BJ (cell line): ENCODE results near the gene PTPRZ1. TPM values are rescaled to one million over a fixed set of nuclear protein-coding genes. Genes with fewer than 3 reads are reported as not detected.

Experiments used
- CTCF ChIA-PET: fragments of 350-600 bp; formaldehyde crosslinking; extraction: SDS; loops from one replicate; lab custom pipeline; 2021; ENCODE audit warnings: antibody characterized with exemption, inconsistent platforms; lab: Yijun Ruan, JAX
- POLR2A ChIA-PET: fragments of 300-600 bp; sonication (Branson Sonifier 250); formaldehyde crosslinking; extraction: SDS; loops from one replicate; lab custom pipeline; 2021; ENCODE audit warnings: antibody characterized with exemption; lab: Charles Lee
- DNase-seq: peaks from one replicate; pipeline ENCODE4 v3.0.0-alpha.2; 2011; ENCODE audit warnings: low read depth
- H3K27me3 ChIP-seq: 2 replicates; pipeline ENCODE4 v1.6.0; 2011; ENCODE audit warnings: low read length; ENCODE audit not compliant: control insufficient read depth, insufficient read depth
- H3K36me3 ChIP-seq: 2 replicates; pipeline ENCODE4 v1.5.1; 2011; ENCODE audit warnings: low read length; ENCODE audit not compliant: control insufficient read depth, insufficient read depth
- H3K4me3 ChIP-seq: 2 replicates; pipeline ENCODE4 v1.5.1; 2011; ENCODE audit warnings: low read depth, mild to moderate bottlenecking, control low read depth, low read length
- polyA plus RNA-seq: library from polyadenylated mRNA; depleted of rRNA; stranded (reverse); fragments of >200 nt; gene quantifications from 2 replicates; pipeline ENCODE4 v1.2.3, GENCODE V29; 2011
- TF ChIP-seq, protein P1 (sequence below): IDR thresholded peaks from 2 replicates; pipeline ENCODE4 v1.5.1; 2011; ENCODE audit warnings: low read depth, mild to moderate bottlenecking, control low read depth, inconsistent platforms, low read length, moderate library complexity; ENCODE audit not compliant: insufficient read depth

Gene PTPRZ1
- polyA plus RNA-seq, 1 experiment, result not detected

DNA sequence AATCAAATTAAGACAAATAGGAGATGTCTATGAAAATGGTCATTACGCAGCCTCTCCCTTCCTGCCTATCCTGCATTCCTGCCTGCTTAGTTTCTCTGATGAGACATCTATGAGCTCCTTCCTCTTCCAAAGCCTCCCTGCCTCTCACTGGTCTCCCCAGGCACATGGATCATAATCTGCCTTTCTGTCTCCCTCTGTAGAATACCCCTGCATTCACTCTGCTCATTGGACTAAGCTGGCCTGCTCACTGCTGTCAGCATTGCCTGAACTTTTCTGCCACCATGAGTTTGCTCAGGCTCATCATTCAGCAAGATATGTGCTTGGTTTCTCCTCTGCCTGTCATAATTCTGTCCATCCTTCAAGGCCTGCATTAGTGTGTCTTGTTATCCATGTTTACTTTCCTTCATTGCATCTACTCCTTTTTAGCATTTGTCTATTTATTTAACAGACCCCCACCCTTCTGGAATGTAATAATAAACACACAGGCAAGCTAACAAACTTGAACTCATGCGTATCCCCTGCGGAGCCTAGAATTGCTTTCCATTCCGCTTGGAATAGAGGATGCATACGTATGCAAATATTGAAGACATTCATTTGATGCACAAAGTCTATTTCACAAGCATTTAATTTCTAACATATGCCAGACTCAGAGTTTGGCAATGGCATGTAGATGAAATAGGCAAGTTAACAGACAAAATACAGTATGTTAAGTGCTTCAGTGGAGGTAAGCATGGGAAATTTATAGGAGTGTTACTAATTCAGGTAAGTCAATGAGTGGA is 88.3 kb downstream of the PTPRZ1 start:
- peak; percentile 40 for DNase-seq
- Histone ChIP-seq H3K27me3 (no peaks in the 10 kb centered on the region), H3K4me3 (no peak overlapping the region), H3K36me3 (no peaks in the 10 kb centered on the region)
- TF ChIP-seq, protein P1, sequence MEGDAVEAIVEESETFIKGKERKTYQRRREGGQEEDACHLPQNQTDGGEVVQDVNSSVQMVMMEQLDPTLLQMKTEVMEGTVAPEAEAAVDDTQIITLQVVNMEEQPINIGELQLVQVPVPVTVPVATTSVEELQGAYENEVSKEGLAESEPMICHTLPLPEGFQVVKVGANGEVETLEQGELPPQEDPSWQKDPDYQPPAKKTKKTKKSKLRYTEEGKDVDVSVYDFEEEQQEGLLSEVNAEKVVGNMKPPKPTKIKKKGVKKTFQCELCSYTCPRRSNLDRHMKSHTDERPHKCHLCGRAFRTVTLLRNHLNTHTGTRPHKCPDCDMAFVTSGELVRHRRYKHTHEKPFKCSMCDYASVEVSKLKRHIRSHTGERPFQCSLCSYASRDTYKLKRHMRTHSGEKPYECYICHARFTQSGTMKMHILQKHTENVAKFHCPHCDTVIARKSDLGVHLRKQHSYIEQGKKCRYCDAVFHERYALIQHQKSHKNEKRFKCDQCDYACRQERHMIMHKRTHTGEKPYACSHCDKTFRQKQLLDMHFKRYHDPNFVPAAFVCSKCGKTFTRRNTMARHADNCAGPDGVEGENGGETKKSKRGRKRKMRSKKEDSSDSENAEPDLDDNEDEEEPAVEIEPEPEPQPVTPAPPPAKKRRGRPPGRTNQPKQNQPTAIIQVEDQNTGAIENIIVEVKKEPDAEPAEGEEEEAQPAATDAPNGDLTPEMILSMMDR, result no peak
- ChIA-PET CTCF (interaction anchor here (0.5 to 1.4 kb wide), 2 partner anchors 33 to 848 kb away, joined by 3 to 6 read pairs; no protein-coding TSS in a partner anchor), POLR2A (no interaction called here)

DNA sequence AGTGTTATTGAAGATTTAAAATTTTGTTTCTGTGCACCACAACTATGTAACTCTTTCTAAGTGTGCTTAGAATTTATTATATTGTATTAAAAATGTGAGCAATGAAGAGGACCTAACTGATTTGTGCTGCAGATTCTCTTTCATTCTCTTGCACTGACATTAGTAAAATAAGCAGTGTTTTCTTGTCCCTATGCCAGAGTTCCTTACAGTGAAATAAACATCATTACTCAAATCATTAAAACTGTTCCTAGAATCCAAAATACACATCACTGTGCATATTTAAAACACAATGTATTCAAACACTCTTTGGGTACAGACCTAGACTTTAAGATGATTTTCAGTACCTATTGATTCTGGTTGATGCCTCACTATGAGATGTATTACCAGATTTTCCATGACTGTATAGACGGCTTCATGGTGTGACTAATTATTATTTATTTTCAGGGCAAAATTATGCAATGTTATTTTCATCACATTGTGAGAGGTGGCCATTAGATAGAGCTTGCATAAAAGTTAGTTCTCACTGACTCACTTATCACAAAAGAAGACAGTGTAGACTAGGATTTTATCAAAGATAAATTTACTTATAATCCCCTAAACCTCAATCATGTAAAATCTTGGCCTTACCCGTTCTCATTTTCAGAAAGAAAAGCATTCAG is 93.4 kb downstream of the PTPRZ1 start:
- POLR2A ChIA-PET, result no interaction called here
- Histone ChIP-seq H3K4me3 (no peak overlapping the region), H3K27me3 (no peaks in the 10 kb centered on the region), H3K36me3 (no peaks in the 10 kb centered on the region)
- CTCF ChIA-PET, result no interaction called here
- TF ChIP-seq, protein P1, result no peak
- DNase-seq, result no peak

DNA sequence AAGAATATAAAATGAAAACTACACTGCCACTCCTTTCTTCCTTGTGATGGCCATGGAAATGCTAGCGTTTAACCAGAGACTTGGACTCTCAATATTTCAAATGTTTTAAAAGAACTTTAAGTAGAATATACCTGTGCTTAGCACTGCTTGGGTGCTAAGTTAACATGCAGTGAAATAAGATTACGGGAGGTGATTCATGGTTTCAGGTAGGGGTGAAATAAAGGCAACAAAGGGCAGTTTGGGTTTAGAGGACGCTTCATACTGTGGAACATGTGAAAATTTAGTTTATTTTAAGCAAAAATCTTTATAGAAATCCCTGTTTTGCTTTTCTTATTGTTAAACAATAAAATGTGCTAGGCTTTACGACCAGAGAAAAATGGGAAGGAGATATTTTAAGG is 94.0 kb downstream of the PTPRZ1 start:
- no peaks in the 10 kb centered on the region for H3K27me3 ChIP-seq
- ChIA-PET CTCF (no interaction called here), POLR2A (no interaction called here)
- no peak for DNase-seq
- H3K4me3 ChIP-seq, result no peak overlapping the region
- H3K36me3 ChIP-seq, result no peaks in the 10 kb centered on the region
- TF ChIP-seq, protein P1, result no peak

DNA sequence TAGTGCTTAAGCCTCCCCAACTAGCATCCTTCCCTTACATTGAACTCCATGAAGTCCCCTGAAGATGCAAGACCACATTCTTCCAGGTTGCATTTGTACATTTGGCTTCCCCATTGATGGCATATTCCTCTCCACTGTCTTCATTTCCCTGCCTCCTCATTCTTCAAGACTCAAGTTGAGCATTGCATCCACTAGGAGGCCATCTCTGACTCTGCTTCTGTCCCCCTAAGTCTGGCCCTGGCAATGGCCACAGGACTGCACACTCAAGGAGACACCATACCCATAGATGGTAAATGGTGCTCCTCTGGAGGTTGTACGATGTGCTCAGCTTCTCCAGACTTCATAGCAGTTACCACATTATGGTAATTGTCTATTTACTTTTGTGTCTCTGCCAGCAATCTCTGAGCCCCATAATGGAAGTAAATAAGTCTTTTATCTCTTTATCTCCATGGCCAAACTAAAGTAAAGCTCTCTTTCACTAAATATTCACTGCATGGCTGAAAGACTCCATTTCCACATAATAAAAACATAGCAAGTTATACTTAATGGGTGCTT is 112.6 kb downstream of the PTPRZ1 start:
- CTCF ChIA-PET, result interaction anchor here (0.7 to 3.6 kb wide), 2 partner anchors 9 to 13 kb away, joined by 3 to 27 read pairs; no protein-coding TSS in a partner anchor
- TF ChIP-seq, protein P1, result no peak

DNA sequence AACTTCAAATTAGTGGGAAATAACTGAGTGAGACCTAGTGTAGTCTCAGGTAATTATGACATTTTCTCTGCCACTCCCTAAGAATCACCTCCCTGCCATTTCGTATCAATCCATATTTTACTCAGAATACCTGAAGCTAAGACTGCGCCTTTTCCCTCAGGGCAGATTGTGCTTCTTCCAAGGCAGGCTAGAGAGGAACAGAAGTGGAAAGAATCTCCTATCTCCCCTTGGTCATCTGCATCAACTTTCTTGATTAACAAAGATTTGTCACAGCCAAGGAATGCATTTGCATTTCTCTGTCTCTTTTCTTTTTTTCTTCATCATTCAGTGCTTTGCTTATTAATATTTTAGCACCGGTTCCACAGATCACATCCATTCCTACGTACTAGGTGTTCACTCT is 119.1 kb downstream of the PTPRZ1 start:
- CTCF ChIA-PET, result interaction anchor here (1.4 kb wide), 1 partner anchor 625 kb away, joined by 3 read pairs; no protein-coding TSS in a partner anchor
- POLR2A ChIA-PET, result no interaction called here
- H3K27me3 ChIP-seq, result no peaks in the 10 kb centered on the region
- DNase-seq, result no peak
- no peak overlapping the region for H3K4me3 ChIP-seq
- TF ChIP-seq, protein P1, result no peak
- no peaks in the 10 kb centered on the region for H3K36me3 ChIP-seq

More for the DNA sequence above, 112.6 kb downstream of the PTPRZ1 start:
- Histone ChIP-seq H3K36me3 (no peaks in the 10 kb centered on the region), H3K4me3 (no peak overlapping the region), H3K27me3 (0 out of 2 replicates have a peak, but pooled peaks cover 3% of the 10 kb centered on the region)
- no peak for DNase-seq
- POLR2A ChIA-PET, result no interaction called here
